ENCODE results near the gene GRPEL2.

GRCh38 chr5:149297340-149298025 is 47.8 kb upstream of the GRPEL2 start:
- no peak for TF ChIP-seq CTCF (IDR thresholded peaks at IDR 0.05; ENCODE audit: extremely low read depth in 1 of 2, insufficient read depth in 1 of 2, low read depth in 1 of 2, low read length in 2 of 2)
- no peak for TF ChIP-seq POLR2A (IDR thresholded peaks at IDR 0.05; ENCODE audit: low read depth, low read length)
- no peak for TF ChIP-seq MAX (IDR thresholded peaks at IDR 0.05; ENCODE audit: insufficient read depth, insufficient read length)
- no peak for TF ChIP-seq POLR2AphosphoS5 (IDR thresholded peaks at IDR 0.05; ENCODE audit: insufficient read depth, low read depth, low read length)
- no peak for TF ChIP-seq EZH2 (IDR thresholded peaks at IDR 0.05; ENCODE audit: borderline replicate concordance, low read depth, low read length, severe bottlenecking)
- TF ChIP-seq JUN (IDR thresholded peaks at IDR 0.05; ENCODE audit: borderline replicate concordance, insufficient read depth, insufficient read length, low read depth), result no peak
- TF ChIP-seq GATA2 (IDR thresholded peaks at IDR 0.05; ENCODE audit: insufficient read depth, insufficient read length, low read depth, low read length), result no peak
